ENCODE results near the gene SRCAP.

GRCh38 chr16:30748634-30749445 is 49.9 kb downstream of the SRCAP start:
- no peak for TF ChIP-seq CTCF (optimal IDR thresholded peaks at IDR 0.05 in 1 of 3, IDR thresholded peaks at IDR 0.05 in 1 of 3, conservative IDR thresholded peaks at IDR 0.05 in 1 of 3; ENCODE audit: extremely low read depth in 1 of 3, insufficient read depth in 2 of 3, low read length in 3 of 3)
- no peak for TF ChIP-seq EZH2 (IDR thresholded peaks at IDR 0.05; ENCODE audit: low read length)

Data from keratinocyte (primary cell).